GM18526 (cell line): ENCODE measurements around the gene PLEKHM3.

Experiments used
- POLR2A ChIP-seq: IDR thresholded peaks from 3 replicates; pipeline ENCODE4 v1.6.1; 2011; ENCODE audit not compliant: insufficient read length; ENCODE audit errors: extremely low read depth

Gene PLEKHM3

DNA sequence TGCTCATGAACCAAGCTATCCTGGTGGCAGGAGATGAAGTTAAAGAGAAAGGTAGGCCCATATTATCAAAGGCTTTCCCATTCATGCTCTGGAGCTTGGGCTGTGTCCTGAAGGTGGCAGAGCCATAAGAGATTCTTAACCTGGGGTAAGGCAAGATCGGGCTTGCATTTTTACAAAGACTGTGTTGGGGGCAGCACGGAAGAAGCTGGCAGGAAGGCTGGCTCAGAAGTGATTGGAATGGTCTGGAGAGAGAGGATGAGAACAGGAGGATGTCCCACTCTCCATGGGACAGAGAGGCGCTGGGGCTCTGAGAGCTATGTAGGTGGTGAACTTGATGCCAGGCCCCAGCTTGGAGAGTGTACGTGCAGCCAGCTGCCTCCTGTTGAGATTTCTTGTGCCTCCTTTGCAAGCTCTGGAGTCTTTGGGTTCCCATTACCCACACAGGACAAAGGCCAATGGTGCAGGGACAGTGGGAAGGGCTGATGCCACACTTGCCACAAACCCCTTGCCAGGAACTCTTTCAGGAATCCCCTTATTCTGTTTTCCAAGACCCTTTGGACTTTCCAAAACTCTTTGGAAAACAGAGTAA is 215.0 kb downstream of the PLEKHM3 start:
- TF ChIP-seq POLR2A, result no peak

DNA sequence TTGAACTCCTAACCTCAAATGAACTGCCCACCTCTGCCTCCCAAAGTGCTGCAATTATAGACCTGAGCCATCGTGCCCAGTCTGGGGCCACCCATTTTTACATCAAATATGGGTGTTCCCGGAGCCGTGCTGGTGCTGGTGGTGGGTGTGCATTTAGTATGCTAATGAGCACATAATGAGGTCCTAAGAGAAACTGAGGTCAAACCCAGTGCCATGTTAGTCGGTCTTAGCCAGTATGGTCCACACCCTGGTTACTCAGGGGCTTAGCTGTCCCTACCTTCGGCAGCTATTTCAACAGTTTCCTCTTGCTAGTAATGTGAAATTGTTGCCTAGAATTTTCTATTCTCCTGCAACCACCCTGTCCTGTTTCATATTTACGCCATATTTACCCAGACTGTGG is 217.2 kb downstream of the PLEKHM3 start:
- no peak for TF ChIP-seq POLR2A

DNA sequence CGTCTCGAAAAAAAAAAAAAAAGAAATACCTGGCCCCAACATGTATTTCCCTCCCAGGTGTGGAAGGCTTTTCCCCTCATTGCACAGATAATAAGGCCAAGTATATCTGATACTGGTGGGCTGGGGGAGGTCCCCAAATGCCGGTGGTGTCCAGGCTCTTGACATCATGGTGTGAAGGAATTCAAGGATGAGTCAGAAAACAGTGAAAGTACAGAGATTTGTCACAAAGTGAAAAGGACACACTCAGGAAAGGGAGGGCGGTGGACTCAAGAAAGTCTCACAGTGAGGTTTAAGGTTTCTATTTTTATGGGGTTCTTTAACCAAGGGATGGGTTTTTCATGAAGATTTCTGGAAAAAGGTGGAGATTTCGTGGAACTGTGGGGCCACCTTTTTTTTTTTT is 217.8 kb downstream of the PLEKHM3 start:
- TF ChIP-seq POLR2A, result no peak

DNA sequence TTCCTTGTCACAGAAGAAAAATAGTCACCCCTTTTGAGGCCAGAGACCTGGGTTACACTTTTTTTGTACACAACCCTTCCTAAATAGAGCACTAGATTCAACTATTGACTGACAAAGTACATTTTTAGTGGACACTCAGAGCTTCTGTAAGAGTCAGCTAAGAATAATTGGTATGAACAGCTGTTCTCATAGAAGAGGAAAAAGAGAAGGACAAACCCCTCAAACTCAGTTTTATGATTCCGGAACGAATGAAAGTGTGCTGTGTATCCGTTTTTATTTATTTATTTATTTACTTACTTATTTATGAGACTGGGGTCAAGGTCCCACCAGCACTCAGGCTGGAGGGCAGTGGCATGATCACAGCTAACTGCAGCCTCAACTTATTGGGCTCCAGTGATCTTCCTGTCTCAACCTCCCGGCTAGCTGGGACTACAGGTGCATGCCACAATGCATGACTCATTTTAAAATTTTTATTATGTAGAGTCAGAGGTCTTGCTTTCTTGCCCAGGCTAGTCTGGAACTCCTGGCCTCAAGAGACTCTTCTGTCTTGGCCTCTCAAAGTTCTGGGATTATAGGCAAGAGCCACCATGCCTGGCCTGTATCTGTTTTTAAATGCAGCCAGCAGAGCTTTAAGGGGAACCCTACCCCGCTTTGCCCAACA is 219.6 kb downstream of the PLEKHM3 start:
- TF ChIP-seq POLR2A, result no peak

DNA sequence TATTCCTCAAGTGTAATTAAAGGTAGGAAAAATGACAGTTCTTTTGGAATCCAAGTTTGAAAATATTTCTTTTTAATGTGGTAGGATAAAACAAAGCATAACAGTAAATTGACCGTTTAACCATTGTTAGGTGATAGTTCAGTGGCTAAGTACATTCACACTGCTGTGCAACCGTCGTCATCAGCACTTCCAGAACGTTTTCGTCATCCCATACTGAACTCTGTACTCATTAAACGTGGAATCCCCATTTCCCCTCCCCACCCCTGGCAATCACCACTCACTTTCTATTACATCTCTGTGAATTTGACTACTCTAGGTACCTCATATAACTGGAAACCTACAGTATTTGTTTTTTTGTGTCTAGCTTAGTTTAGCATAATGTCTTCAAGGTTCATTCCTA is 222.7 kb downstream of the PLEKHM3 start:
- TF ChIP-seq POLR2A, result no peak

DNA sequence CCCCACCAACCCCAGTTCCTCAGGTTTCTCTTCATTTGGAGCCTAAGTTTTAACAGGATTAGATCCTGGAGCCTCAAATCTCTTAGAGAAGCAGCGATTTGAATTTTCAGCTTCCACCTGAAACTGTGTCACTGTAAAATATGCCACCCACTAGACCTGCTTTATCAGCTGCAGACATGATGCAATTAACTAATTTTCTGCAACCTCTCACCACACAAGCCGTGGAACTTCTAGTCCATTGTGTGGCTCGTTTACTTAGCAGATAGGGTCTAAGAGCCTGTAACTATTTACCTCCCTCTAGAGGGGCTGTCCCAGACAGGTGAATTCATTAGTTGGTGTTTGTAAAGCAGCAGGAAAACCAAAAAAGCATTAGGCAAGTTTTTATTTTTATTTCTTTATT is 224.1 kb downstream of the PLEKHM3 start:
- no peak for TF ChIP-seq POLR2A

DNA sequence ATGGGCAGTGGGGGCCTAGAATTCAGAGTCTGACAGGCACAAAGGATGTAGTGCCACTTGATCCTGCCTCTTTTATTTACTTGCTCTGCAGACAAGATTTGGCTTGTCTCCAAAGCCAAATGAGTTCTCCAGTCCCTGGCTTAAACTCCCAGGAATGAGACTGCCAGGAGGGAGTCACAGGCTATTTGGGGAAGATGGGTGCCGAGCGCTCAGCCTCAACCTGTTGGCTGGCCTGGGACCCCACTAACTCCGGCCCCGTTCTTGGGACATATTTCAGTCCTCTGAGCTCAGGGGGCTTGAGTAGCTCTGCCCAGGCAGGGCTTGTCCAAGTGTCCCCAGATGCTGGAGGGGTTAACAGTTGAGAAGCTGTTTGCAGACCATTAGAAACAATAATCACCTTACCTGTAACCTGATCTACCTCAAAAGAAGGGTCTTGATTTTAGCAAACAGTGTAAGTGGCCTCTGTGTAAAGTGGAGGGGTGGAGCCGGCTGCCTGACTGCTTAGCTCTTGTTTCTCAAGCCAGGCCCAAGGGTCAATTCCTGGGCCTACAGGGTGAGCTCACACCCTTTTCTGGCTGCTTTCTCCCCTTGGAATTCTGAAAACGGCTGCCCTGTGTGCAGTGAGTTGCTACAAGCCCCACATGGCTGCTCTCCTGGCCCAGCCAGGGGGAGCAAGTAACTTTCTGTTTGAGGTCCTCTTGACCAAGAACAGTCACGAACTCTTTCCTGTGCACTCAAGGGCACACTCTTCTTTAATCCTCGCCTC is 228.6 kb downstream of the PLEKHM3 start:
- no peak for TF ChIP-seq POLR2A

DNA sequence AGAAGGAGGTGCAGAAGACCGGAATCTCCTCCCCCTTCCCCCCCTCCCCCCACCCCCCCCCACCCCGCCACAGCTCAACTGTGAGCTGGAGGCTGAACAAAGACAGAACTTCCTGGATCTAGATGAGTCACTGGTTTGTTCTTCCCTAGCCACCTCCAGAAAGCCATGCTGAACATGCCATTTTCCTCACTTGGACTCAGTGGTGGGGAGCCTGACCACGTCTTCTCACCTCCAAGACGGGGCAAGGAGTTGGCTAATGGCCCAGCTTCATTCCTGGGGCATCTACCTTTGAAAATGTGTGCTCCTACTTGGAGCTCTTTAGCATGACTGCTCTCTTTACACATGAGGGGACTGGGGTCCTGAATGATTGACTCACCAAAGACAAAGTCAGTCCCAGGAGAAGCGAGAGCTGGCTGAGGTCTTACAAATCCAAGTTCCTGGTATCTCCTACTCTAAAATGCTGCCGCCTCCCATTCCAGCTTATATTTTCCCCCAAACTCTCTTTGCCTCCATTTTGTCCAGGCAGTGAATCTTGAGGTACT is 233.0 kb downstream of the PLEKHM3 start:
- no peak for TF ChIP-seq POLR2A

DNA sequence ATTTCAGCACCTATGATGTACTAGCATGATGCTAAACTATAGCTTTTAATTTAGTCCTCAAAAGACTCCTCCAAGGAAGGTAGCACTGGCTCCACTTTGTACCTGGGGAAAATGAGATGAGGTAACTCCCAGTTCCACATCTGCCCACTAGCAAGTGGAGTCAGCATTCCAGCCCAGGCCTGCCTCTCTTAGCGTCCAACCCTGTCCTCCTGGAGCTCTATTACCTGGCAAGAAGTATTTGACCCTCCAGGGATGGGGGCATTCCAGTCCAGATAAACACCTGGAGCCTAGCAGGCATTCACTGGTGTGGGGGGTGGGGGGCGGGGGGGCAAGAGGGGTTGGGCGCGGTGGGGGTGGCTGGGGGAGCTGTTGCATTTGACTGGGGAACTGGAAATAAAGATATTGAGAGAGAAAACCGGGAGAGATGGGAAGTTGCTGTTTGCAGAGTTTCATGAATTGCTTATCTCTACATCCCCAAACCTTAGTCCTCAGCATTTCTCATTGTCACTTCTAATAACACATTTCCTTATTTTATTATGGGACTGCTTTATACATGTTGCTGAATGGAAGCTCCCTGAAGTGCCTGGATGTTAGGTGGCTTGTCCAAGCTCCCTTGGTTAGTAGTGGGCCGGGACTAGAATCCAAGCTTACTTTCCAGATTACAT is 233.6 kb downstream of the PLEKHM3 start:
- no peak for TF ChIP-seq POLR2A

DNA sequence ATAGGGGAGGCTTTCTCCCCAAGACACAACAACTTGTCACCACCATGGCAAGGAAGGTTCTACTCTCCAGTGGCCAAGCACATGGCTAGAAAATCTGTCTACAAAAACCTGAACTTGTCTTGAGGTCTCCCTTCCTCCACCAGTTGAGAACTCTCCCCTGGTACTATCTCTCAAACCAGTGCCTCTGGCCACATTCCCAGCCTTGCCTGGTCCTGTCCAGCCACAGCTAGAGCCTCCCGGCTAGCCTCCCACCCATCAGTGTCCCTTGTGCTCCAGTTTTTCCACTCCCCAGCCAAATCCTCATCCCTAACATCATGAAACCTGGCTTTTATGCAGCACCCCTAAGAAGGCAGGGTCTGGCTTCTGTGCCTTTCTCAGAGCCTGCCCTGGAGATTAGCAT is 234.4 kb downstream of the PLEKHM3 start:
- TF ChIP-seq POLR2A, result no peak

DNA sequence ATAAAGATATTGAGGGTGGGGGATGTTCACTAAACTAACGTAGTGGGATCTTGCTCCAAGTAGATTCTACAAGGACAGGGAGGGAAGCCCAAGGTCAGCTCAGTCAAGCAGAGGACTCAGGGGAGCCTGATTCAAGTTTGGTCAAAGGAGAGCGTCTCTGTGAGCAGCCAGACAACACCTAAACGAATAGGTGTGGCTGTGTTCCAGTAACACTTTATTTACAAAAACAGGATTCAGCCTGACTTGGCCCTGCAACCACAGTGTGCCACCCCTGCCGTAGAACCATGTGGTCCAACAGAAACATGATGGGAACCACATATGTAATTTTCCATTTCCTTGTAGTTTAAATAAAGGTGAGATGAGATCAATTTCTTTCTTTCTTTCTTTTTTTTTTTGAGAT is 237.5 kb downstream of the PLEKHM3 start:
- no peak for TF ChIP-seq POLR2A

DNA sequence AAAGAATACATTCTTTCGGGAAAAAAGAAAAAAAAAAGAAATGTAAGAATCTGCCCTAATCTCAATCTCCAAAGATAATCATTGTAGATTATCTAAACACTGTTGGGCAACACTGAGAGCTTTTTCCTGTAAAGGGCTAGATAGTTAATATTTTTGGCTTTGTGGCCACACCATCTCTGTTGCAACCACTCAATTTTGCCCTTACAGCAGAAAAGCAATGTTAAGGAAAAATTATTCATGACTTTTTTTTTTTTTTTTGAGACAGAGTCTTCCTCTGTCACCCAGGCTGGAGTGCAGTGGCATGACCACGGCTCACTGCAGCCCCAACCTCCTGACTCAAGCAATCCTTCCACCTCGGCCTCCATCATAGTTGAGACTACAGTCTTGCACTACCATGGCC is 238.3 kb downstream of the PLEKHM3 start:
- TF ChIP-seq POLR2A, result no peak

DNA sequence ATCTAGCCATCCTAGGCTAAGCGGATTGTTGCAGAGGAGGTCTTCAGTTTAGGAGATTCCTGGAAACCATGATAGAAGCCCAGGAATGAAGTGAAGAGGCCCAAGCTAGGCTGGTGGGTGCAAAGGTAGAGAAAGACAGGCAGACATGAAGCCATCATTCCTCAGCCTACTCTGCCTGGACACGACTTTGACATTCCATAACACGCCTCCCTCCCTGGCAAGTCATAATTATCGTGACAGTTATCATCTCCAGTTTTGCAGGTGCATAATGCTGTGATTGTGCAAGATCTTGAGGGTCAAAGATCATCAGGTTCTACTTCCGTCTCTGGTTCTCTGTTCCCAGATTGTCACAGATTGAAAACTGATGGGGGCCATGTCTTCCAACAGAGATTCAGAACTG is 240.4 kb downstream of the PLEKHM3 start:
- TF ChIP-seq POLR2A, result no peak

DNA sequence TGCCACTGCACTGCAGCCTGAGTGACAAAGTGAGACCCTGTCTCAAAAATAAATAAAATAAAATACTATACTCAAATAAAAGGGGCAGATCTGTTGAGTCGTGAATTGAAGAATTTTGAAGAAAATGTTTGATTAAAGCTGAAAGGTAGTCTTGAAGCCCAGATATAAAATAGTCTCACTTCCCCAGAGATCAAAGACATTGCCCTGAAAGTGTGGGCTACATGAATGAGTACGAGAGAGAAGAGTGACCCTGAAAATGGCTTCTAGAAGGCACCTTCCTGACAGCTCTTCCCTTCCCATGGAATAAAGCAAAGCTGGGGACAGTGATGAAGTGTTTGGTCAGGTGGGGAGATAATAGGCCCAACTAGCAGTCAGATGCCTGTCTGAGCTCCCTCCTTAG is 241.8 kb downstream of the PLEKHM3 start:
- no peak for TF ChIP-seq POLR2A

DNA sequence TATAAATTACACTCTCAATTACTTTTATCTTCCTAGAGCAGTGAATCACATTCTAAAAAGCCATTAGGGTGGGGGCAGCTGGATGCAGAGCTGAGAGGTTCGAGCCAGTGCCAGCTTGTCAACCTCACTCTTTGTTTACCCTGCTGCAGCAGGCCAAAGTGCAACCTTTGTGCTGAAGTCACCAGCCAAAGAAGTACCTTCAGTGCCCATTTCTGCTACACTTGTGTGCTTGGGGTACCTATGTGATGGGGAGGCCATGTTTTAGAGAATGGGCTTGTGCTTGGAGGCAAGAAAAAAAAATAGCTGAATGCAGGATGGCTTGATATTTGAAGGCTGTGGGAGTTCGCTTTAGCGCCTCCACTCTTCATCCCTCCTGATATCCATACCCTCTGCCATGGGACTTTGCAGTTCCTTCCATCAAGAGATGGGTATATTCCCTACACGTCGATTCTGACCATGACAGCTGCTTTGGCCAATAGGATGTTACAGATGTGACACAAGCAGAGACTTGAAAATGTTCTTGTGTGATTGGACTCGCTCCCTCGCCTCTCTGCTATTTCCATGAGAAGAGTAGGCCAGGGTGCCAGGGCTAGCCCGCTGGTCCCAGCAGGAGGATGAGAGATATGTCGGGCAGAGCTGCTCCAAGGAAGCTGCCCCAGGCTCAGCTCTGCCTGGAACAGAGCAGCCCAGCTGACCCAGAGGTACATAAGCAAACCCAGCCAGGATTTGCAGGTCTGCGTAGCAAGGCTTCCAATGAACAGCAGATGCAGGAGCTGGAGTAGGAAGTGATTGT is 242.9 kb downstream of the PLEKHM3 start:
- TF ChIP-seq POLR2A, result no peak
